Neural cell (in vitro differentiated cells): ENCODE data around the gene TPI1.

Source experiments
- EP300 ChIP-seq: fragments of 450-650 bp; conservative IDR thresholded peaks from 2 replicates; pipeline ENCODE4 v1.6.1; 2014; ENCODE audit warnings: antibody characterized with exemption, mild to moderate bottlenecking, moderate library complexity; ENCODE audit not compliant: poor library complexity, severe bottlenecking
- EZH2 ChIP-seq: fragments of 200-600, 300-800 bp; shearing (Covaris generic), sonication (generic); IDR thresholded peaks from 2 replicates; pipeline ENCODE4 v1.6.1; 2014; ENCODE audit warnings: antibody characterized with exemption, low read length, borderline replicate concordance, mild to moderate bottlenecking; ENCODE audit not compliant: insufficient read depth, poor library complexity, severe bottlenecking
- MXI1 ChIP-seq: fragments of 450-650 bp; conservative IDR thresholded peaks from 2 replicates; pipeline ENCODE4 v1.6.1; 2014; ENCODE audit warnings: antibody characterized with exemption, mild to moderate bottlenecking; ENCODE audit not compliant: poor library complexity, severe bottlenecking
- POLR2AphosphoS5 ChIP-seq: IDR thresholded peaks from 2 replicates; pipeline ENCODE4 v1.6.1; 2012
- SMC3 ChIP-seq: fragments of 450-650 bp; conservative IDR thresholded peaks from 2 replicates; pipeline ENCODE4 v1.6.1; 2014; ENCODE audit warnings: antibody characterized with exemption, mild to moderate bottlenecking, moderate library complexity; ENCODE audit not compliant: poor library complexity
- TF ChIP-seq, protein P1 (sequence below): fragments of 450-650 bp; IDR thresholded peaks from 2 replicates; pipeline ENCODE4 v1.5.1; 2014; ENCODE audit warnings: antibody characterized with exemption, mild to moderate bottlenecking, moderate library complexity; ENCODE audit not compliant: poor library complexity, severe bottlenecking

DNA sequence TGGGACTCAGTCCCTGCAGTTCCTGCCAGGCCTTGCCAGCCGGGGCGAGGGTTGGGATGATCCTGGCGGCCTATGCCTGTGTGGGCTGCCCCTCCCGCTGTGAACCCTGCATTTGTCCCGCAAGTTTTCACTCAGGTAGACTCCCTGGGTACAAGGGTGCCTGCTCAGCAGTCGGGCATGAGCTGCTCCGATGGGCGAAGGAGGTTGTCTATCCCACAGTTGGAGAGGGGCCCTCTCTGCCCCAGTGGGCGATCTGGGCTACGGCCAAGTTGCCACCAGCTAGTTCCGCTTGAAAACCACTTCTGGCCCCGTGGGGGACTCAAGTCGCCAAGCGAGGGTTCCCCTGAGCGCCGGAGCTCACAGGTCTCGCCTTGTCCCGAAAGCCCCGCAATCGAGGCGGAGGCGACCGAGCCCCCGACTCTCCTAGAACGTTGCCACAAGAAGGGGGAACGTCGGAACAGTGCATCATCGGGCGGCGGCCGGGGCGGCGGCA, 365 bp upstream of the TPI1 start:
- TF ChIP-seq MXI1, result no peak
- TF ChIP-seq POLR2AphosphoS5, result no peak
- TF ChIP-seq EZH2, result no peak
- TF ChIP-seq, protein P1, sequence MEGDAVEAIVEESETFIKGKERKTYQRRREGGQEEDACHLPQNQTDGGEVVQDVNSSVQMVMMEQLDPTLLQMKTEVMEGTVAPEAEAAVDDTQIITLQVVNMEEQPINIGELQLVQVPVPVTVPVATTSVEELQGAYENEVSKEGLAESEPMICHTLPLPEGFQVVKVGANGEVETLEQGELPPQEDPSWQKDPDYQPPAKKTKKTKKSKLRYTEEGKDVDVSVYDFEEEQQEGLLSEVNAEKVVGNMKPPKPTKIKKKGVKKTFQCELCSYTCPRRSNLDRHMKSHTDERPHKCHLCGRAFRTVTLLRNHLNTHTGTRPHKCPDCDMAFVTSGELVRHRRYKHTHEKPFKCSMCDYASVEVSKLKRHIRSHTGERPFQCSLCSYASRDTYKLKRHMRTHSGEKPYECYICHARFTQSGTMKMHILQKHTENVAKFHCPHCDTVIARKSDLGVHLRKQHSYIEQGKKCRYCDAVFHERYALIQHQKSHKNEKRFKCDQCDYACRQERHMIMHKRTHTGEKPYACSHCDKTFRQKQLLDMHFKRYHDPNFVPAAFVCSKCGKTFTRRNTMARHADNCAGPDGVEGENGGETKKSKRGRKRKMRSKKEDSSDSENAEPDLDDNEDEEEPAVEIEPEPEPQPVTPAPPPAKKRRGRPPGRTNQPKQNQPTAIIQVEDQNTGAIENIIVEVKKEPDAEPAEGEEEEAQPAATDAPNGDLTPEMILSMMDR, result no peak
- no peak for TF ChIP-seq EP300
- TF ChIP-seq SMC3, result no peak
